Panc1 (cell line): ENCODE measurements around the gene CLIP3.

Experiments
- CTCF ChIP-seq: fragments of 450-650 bp; IDR thresholded peaks from 2 replicates; pipeline ENCODE4 v1.5.1; 2017; ENCODE audit warnings: mild to moderate bottlenecking
- TCF7L2 ChIP-seq: IDR thresholded peaks from 2 replicates; pipeline ENCODE4 v1.6.1; 2011; ENCODE audit warnings: mild to moderate bottlenecking, low read depth, low read length, inconsistent platforms

- TF ChIP-seq CTCF: no peak
- no peak for TF ChIP-seq TCF7L2
Measured at GRCh38 chr19:36046443-36047050, 13.9 kb upstream of the CLIP3 start.
